Neuronal stem cell (in vitro differentiated cells): Measurements from ENCODE around the gene MORC2. TPM values are rescaled to one million over a fixed set of nuclear protein-coding genes. Genes with fewer than 3 reads are reported as not detected.

Source experiments
- DNase-seq: peaks from one replicate; pipeline ENCODE4 v3.0.0-alpha.2; 2013; ENCODE audit warnings: low spot score
- H2AFZ ChIP-seq: one replicate; pipeline ENCODE4 v1.6.1; 2013; ENCODE audit warnings: mild to moderate bottlenecking, low read length, inconsistent platforms
- H2AK5ac ChIP-seq: 2 replicates; pipeline ENCODE4 v1.6.1; 2013; ENCODE audit warnings: low read depth, mild to moderate bottlenecking, inconsistent platforms, low read length, moderate library complexity, mixed read lengths
- H2BK120ac ChIP-seq: 2 replicates; pipeline ENCODE4 v1.6.1; 2013; ENCODE audit warnings: low read depth, mild to moderate bottlenecking, inconsistent platforms, low read length, moderate library complexity, mixed read lengths
- H2BK12ac ChIP-seq: one replicate; pipeline ENCODE4 v1.6.1; 2013; ENCODE audit warnings: low read length, inconsistent platforms
- H2BK15ac ChIP-seq: 2 replicates; pipeline ENCODE4 v1.6.1; 2013; ENCODE audit warnings: mild to moderate bottlenecking, low read length, inconsistent platforms, mixed read lengths
- H2BK5ac ChIP-seq: one replicate; pipeline ENCODE4 v1.6.1; 2013; ENCODE audit warnings: inconsistent platforms, mild to moderate bottlenecking, low read length, moderate library complexity
- H3K14ac ChIP-seq: one replicate; pipeline ENCODE4 v1.6.1; 2013; ENCODE audit warnings: low read length, inconsistent platforms
- H3K18ac ChIP-seq: 2 replicates; pipeline ENCODE4 v1.6.1; 2013; ENCODE audit warnings: low read length, inconsistent platforms
- H3K23ac ChIP-seq: 2 replicates; pipeline ENCODE4 v1.6.1; 2013; ENCODE audit warnings: low read depth, mild to moderate bottlenecking, mixed read lengths, low read length, inconsistent platforms; ENCODE audit not compliant: poor library complexity
- H3K27ac ChIP-seq: replicated peaks from 3 replicates; pipeline ENCODE4 v1.5.1; 2013; ENCODE audit warnings: low read length, inconsistent platforms
- H3K27me3 ChIP-seq, 3 experiments: 2 replicates each; pipeline ENCODE4 v1.6.1; 2013; ENCODE audit warnings: low read length in 3 of 3, mild to moderate bottlenecking in 2 of 3, inconsistent platforms in 1 of 3, low read depth in 1 of 3, mixed read lengths in 1 of 3, moderate library complexity in 1 of 3; ENCODE audit not compliant: control insufficient read depth in 3 of 3, insufficient read depth in 3 of 3
- H3K36me3 ChIP-seq, 2 donors: replicated peaks in 1 of 2; 2 replicates each; pipeline ENCODE4 v1.6.1; 2013; ENCODE audit warnings: low read length in 2 of 2; ENCODE audit not compliant: control insufficient read depth in 2 of 2, insufficient read depth in 2 of 2
- H3K4ac ChIP-seq: 2 replicates; pipeline ENCODE4 v1.6.1; 2013; ENCODE audit warnings: inconsistent platforms, mild to moderate bottlenecking, low read length, moderate library complexity
- H3K4me1 ChIP-seq, 2 donors: 1 replicate in 1 of 2; 2 replicates in 1 of 2; pipeline ENCODE4 v1.6.1; 2013; ENCODE audit warnings: low read length in 2 of 2, low read depth in 1 of 2; ENCODE audit not compliant: control insufficient read depth in 2 of 2, insufficient read depth in 1 of 2
- H3K4me2 ChIP-seq: one replicate; pipeline ENCODE4 v1.6.1; 2013; ENCODE audit warnings: mild to moderate bottlenecking, low read length, inconsistent platforms; ENCODE audit not compliant: insufficient read depth, poor library complexity, severe bottlenecking
- H3K4me3 ChIP-seq, 2 donors: 2 replicates each; pipeline ENCODE4 v1.5.1; 2013; ENCODE audit warnings: low read length in 2 of 2, mild to moderate bottlenecking in 2 of 2, inconsistent platforms in 1 of 2, moderate library complexity in 1 of 2
- H3K79me1 ChIP-seq: one replicate; pipeline ENCODE4 v1.6.1; 2013; ENCODE audit warnings: low read depth, mild to moderate bottlenecking, inconsistent platforms, low read length, moderate library complexity
- H3K9ac ChIP-seq: one replicate; pipeline ENCODE4 v1.6.1; 2013; ENCODE audit warnings: mild to moderate bottlenecking, low read depth, low read length, inconsistent platforms; ENCODE audit not compliant: poor library complexity
- H3K9me3 ChIP-seq, 2 donors: replicated peaks in 1 of 2; 2 replicates each; pipeline versions ENCODE3 to v1.6.1; 2013; ENCODE audit warnings: low read length in 2 of 2, mild to moderate bottlenecking in 2 of 2, inconsistent platforms in 1 of 2, low read depth in 1 of 2, mixed read lengths in 1 of 2, moderate library complexity in 1 of 2; ENCODE audit not compliant: control insufficient read depth in 2 of 2, insufficient read depth in 1 of 2
- H4K8ac ChIP-seq: one replicate; pipeline ENCODE4 v1.6.1; 2013; ENCODE audit warnings: low read depth, mild to moderate bottlenecking, inconsistent platforms, low read length, moderate library complexity
- H4K91ac ChIP-seq: one replicate; pipeline ENCODE4 v1.6.1; 2013; ENCODE audit warnings: low read length, low read depth, mild to moderate bottlenecking, inconsistent platforms; ENCODE audit not compliant: poor library complexity
- WGBS, 2 donors: extraction: QIAGEN DNeasy Blood & Tissue Kit; methylation state at CpG; one replicate each; pipeline ENCODE4 v1.1.7; 2013; ENCODE audit warnings: missing lambda C conversion rate in 2 of 2, mixed read lengths in 1 of 2; ENCODE audit not compliant: insufficient read length in 2 of 2, insufficient replicate concordance in 1 of 2; ENCODE audit errors: extremely low coverage in 2 of 2; 5-methylcytosine and 5-hydroxymethylcytosine counted together
- small RNA-seq: library from polyadenylated mRNA; stranded (forward); fragments of <200 nt; extraction: miRNeasy Mini kit (QIAGEN cat#:217004); gene quantifications from one replicate; pipeline ENCODE3, GENCODE V24; 2013; ENCODE audit not compliant: insufficient read depth

Gene MORC2

GRCh38 chr22:30875481-30876215 lies 92.9 kb downstream of the MORC2 start:
- Histone ChIP-seq H3K9me3 (no peaks in the 10 kb centered on the region), H3K4ac (no peak overlapping the region), H2BK12ac (no peak overlapping the region), H3K4me3 (no peak overlapping the region), H3K27me3 (peaks cover 0 to 12% (median 0%) of the 10 kb centered on the region in 3 experiments), H4K91ac (no peak overlapping the region), H4K8ac (no peak overlapping the region), H3K36me3 (no peaks in the 10 kb centered on the region), H3K14ac (no peak overlapping the region), H2AK5ac (peak overlapping the region; percentile 10), H3K18ac (peak overlapping the region; percentile 64), H2AFZ (no peak overlapping the region), H3K79me1 (peaks cover 3% of the 10 kb centered on the region), H3K4me2 (no peak overlapping the region), H2BK15ac (no peak overlapping the region), H2BK5ac (peak overlapping the region; percentile 97), H2BK120ac (no peak overlapping the region), H3K9ac (no peak overlapping the region), H3K27ac (no peak overlapping the region), H3K23ac (no peak overlapping the region), H3K4me1 (peaks cover 0 to 8% of the 10 kb centered on the region in 2 donors)
- no CpG with 5 or more reads among the region's 17 CpGs for WGBS, 2 donors
- no peak for DNase-seq

Small RNA genes within 50 kb of the gene (small RNA-seq; reads per million reads assigned to genes)
- not detected for gene RF01892
